GM18909 (cell line): ENCODE data around the gene IRX6.

Experiments
- ATAC-seq: cut with Tn5 transposase; IDR thresholded peaks from one replicate; pipeline ENCODE4 v1.9.1; 2021; ENCODE audit warnings: mild to moderate bottlenecking; ENCODE audit not compliant: unreplicated experiment, poor library complexity

Gene IRX6

GRCh38 chr16:55357241-55357640 lies 33.2 kb downstream of the IRX6 start:
- ATAC-seq: no peak

DNA sequence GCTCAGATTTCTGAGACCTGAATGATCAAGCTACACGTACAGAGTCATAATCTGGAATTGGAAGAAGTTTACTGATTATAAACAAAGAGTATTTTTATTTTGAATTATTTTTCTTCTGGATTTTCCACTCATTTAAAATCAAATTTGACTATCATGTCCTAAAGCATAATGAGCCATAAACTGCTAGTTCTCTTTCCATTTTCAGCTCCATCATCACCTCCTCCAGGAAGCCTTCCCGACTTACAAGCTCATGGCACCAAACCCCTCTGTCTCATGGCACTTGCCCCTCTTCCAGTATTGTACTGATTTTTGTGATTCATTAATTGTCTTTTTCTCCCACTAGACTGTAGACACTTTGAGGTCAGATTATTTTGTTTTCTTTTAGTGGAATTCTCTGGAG lies 35.9 kb downstream of the IRX6 start:
- ATAC-seq: no peak

GRCh38 chr16:55364811-55365210 lies 40.8 kb downstream of the IRX6 start:
- no peak for ATAC-seq

GRCh38 chr16:55367301-55367811 lies 43.4 kb downstream of the IRX6 start:
- ATAC-seq: no peak

DNA sequence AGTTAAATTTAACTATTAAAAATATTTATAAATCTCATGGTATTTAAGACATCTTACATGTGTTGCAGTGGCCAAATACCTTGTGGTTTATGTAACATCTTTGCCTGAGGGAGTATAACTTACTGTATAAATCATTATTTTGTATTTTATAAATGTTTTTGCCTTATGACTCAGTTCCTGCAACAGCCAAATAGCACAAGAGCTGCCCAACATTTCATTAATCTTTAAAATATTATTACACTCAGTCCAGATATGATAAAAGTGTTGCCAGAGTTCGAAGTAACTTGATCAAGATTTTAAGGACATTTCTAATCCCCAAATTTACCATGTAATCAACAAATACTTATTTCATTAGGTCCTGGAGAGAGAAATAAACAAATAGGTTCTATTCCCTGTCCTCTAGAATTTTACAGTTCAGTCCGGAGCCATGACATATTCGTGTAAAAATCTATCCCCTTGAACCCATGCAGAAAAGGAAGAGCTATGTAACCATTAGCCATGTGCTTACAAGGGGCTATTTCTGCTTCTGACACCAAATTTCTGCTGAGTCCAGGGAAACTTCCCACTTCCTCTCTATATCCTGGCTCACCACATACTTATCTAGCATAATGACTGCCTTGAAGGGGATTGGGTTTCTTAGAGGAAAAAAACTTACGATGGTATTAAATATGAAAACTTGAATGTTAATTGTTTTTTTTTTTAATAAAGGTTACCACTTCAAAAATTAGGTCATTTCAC lies 44.0 kb downstream of the IRX6 start:
- no peak for ATAC-seq

GRCh38 chr16:55369151-55369550 lies 45.1 kb downstream of the IRX6 start:
- ATAC-seq: no peak

DNA sequence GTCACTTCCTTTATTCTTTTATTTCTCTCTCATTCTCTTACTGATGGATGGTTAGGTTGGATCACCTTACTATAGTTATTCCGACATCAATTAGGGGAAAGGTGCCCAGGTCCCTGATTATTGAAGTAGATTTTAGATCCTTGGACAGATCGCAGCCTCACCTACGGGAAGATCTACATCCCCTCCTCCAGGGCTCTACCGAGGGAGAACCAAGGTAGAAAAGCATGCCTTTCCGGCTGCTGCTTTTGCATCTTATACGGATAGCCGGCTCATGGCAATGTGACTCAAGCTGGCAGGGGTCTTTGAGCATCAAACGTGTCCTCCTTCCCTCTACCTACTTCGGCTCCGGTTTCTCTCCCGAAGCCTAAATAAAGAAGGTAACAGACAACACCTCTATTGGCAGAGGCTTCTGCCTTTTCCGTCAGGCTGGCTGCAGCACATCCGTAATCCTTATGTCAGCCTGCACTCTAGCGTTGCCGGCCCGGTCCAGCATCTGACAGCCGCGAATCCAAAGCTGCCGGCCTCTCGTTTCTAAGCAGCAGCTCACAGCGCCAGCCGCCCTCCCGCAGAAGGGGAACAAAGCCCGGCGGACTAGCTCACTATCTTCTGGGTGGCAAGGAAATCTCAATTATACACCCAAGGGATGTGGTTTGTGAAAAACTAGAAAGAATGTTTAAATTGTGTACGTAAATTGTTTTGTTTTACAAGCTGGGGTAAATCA lies 46.9 kb downstream of the IRX6 start:
- ATAC-seq: no peak

- no peak for ATAC-seq
These were observed 48.9 kb downstream of the IRX6 start for GRCh38 chr16:55372792-55373488.

DNA sequence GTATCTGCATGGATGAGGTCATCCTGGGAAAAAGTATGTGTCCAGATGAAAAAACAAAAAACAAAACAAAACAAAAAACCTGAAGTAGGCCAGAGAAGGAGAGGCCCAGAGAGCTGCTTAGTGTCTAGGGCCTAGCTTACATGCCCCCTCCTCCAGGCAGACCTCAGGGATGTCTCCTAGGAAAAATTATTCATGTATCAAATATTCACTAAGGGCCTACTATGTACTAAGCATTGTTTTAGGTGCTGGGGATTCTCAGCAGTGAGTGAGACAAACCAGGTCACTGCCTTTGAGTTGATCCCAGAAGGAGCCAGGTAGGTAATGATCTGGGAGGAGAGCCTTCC lies 49.5 kb downstream of the IRX6 start:
- no peak for ATAC-seq

DNA sequence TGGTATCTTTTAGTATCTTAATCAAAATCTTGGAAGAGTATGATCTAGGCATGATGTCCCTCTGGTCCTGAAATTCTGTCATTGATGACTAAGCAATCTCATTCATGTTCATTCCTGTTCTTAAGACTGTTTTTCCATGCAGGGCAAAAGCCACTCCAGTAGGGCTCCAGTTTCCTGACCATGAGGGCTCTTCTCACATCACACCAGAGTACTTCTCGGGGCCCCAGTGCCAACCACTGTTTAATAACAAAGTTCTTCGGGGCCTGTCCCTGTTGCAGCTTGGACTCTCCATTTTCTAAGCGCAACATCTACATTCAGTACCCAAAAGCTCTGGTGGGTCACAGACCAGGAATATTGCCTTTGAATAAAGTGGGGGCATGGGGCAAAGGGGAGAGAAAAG lies 52.0 kb downstream of the IRX6 start:
- ATAC-seq: no peak

GRCh38 chr16:55376567-55377167 lies 52.7 kb downstream of the IRX6 start:
- no peak for ATAC-seq

- ATAC-seq: no peak
These were observed 53.8 kb downstream of the IRX6 start for GRCh38 chr16:55377840-55378239.

DNA sequence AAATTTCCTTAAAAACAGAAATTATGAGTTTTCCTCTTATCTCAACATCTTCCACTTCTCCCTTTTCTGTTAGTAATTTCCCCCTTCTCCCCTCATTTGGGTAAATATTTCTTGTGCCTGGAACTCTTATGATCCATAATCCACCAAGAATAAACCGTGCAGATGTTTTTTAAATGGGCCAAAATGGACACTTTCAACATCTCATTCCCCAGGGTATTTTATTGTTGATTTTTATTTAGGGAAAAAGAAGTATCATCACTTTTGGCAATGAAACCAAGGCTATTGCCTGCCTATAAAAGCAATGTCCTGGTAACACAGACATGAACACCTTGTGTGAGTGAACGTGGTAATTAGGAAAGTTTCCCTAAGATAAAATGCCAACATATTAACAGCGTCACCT lies 54.6 kb downstream of the IRX6 start:
- ATAC-seq: no peak

DNA sequence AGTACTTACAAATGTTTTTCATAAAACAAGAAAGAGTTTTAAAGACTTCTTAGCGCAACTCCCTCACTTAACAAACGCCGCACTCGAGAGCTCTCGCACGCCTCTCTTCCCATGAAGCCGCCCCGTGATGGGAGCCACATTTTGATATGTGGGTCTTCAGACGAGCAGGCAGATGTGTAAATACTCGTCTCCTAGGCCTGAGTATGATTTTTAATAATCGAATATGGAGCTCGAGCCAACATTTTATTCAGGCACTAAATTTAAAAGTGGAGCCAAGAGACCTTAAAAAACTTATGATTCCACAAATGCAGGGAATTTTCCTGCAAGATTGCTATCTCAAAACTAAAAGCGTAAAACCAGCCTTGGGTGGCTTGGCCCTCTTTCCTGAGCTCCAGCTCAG lies 55.4 kb downstream of the IRX6 start:
- no peak for ATAC-seq

GRCh38 chr16:55379876-55380390 lies 55.9 kb downstream of the IRX6 start:
- ATAC-seq: no peak
